Left ventricle myocardium inferior (tissue), 1 donor: ENCODE data around the gene ZXDC. TPM values are rescaled to one million over a fixed set of nuclear protein-coding genes. Genes with fewer than 3 reads are reported as not detected.

Source experiments
- DNase-seq: peaks from one replicate; pipeline ENCODE4 v3.0.0-alpha.2; 2020
- H3K27ac ChIP-seq: fragments of 200-600 bp; replicated peaks from 2 replicates; pipeline ENCODE4 v1.8.0; 2021
- H3K27me3 ChIP-seq: fragments of 200-600 bp; 2 replicates; pipeline ENCODE4 v1.8.0; 2021; ENCODE audit warnings: low read depth
- H3K36me3 ChIP-seq: fragments of 200-600 bp; 2 replicates; pipeline ENCODE4 v1.8.0; 2021
- H3K4me1 ChIP-seq: fragments of 200-600 bp; 2 replicates; pipeline ENCODE4 v1.8.0; 2021
- H3K4me3 ChIP-seq: fragments of 200-600 bp; 2 replicates; pipeline ENCODE4 v1.8.0; 2021; ENCODE audit warnings: mild to moderate bottlenecking, moderate library complexity
- H3K9me3 ChIP-seq: fragments of 200-600 bp; replicated peaks from 2 replicates; pipeline ENCODE4 v1.8.0; 2021
- CTCF ChIP-seq: fragments of 200-600 bp; IDR thresholded peaks from 2 replicates; pipeline ENCODE4 v1.8.0; 2021; ENCODE audit warnings: antibody characterized with exemption, mild to moderate bottlenecking, borderline replicate concordance
- intact Hi-C: fragments of 100-400 bp; cut with micrococcal nuclease; formaldehyde crosslinking; loops from one replicate; pipeline ENCODE4 v1.11.0; 2022
- total RNA-seq: library from RNA; stranded (reverse); fragmentation: NEBNext Ultra II Directional; extraction: Animal tissue kit (Norgen Biotek cat#: 25700); gene quantifications from one replicate; pipeline ENCODE4 v1.2.1, GENCODE V29; 2021
- donor health status: DM: no; HTN: yes; CAD: no; lungs with severe emphysema.

The ZXDC gene
- total RNA-seq, 1 donor from 2014 or later = 15.6 TPM

- no peak for TF ChIP-seq CTCF
- no peak overlapping the region for H3K27ac ChIP-seq
- no peak for DNase-seq
- no peaks in the 10 kb centered on the region for H3K27me3 ChIP-seq
- intact Hi-C loops = no loop called here
- peaks cover 9% of the 10 kb centered on the region for H3K4me1 ChIP-seq
- H3K4me3 ChIP-seq = no peak overlapping the region
- no peaks in the 10 kb centered on the region for H3K9me3 ChIP-seq
- no peaks in the 10 kb centered on the region for H3K36me3 ChIP-seq
Observed at GRCh38 chr3:126484148-126484547, 8.5 kb upstream of the ZXDC start.

- Histone ChIP-seq H3K27ac (no peak overlapping the region), H3K36me3 (no peaks in the 10 kb centered on the region), H3K9me3 (no peaks in the 10 kb centered on the region), H3K4me1 (peaks cover 9% of the 10 kb centered on the region), H3K27me3 (no peaks in the 10 kb centered on the region), H3K4me3 (no peak overlapping the region)
- intact Hi-C loops = no loop called here
- no peak for DNase-seq
- TF ChIP-seq CTCF = no peak
Observed at GRCh38 chr3:126483321-126483761, 7.7 kb upstream of the ZXDC start.

- Histone ChIP-seq H3K27me3 (no peaks in the 10 kb centered on the region), H3K36me3 (no peaks in the 10 kb centered on the region), H3K4me3 (no peak overlapping the region), H3K27ac (no peak overlapping the region), H3K9me3 (no peaks in the 10 kb centered on the region), H3K4me1 (peaks cover 9% of the 10 kb centered on the region)
- no peak for TF ChIP-seq CTCF
- DNase-seq = no peak
- intact Hi-C loops = no loop called here
Observed at GRCh38 chr3:126482503-126483255, 7.0 kb upstream of the ZXDC start.

- Histone ChIP-seq H3K27ac (no peak overlapping the region), H3K4me3 (no peak overlapping the region), H3K36me3 (no peaks in the 10 kb centered on the region), H3K9me3 (no peaks in the 10 kb centered on the region), H3K4me1 (peaks cover 2% of the 10 kb centered on the region), H3K27me3 (no peaks in the 10 kb centered on the region)
- intact Hi-C loops = no loop called here
- no peak for TF ChIP-seq CTCF
- no peak for DNase-seq
Observed at GRCh38 chr3:126481808-126482502, 6.3 kb upstream of the ZXDC start.

- no peak for DNase-seq
- intact Hi-C loops = no loop called here
- Histone ChIP-seq H3K4me1 (peaks cover 7% of the 10 kb centered on the region), H3K36me3 (no peaks in the 10 kb centered on the region), H3K27ac (no peak overlapping the region), H3K9me3 (no peaks in the 10 kb centered on the region), H3K27me3 (no peaks in the 10 kb centered on the region), H3K4me3 (no peak overlapping the region)
- no peak for TF ChIP-seq CTCF
Observed at GRCh38 chr3:126480861-126481260, 5.2 kb upstream of the ZXDC start.
